HG03135 (cell line): ENCODE data around the gene ACTA1.
"Not testable (repeated sequence)": the region's sequence is repeated elsewhere in the genome, so short reads cannot be mapped to it uniquely, and the experiment has no call there.

Experiments used
- ATAC-seq: cut with Tn5 transposase; IDR thresholded peaks from one replicate; pipeline ENCODE4 v1.9.1; 2021; ENCODE audit warnings: mild to moderate bottlenecking, moderate library complexity; ENCODE audit not compliant: unreplicated experiment

ACTA1 gene

GRCh38 chr1:229434005-229434640 lies at the start of gene ACTA1:
TSS of gene ACTA1 (minus strand) at chr1:229434094. CDS start at chr1:229433115, 979 bp downstream.
- ATAC-seq = no peak

DNA sequence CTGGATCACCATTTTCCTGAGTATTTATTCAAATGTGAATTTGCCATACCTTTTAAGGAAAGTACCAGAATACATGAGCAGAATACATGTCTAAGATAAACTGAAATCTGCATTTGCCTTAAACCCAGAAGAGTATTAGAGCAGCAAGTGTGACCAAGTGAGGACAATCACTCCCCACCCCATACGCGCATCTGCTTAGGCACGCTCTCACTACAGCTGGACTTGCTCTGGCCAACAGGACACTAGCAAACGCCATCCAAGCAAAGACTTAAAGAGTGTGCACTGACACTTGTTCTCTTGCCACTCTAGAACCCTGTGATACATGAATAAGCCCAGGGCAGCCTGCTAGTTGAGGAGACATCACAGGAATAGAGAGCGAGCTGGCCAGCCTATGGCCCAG lies 48.6 kb upstream of the ACTA1 start:
- ATAC-seq = no peak

- ATAC-seq = no peak
Observed at GRCh38 chr1:229480495-229480894, 46.6 kb upstream of the ACTA1 start.

DNA sequence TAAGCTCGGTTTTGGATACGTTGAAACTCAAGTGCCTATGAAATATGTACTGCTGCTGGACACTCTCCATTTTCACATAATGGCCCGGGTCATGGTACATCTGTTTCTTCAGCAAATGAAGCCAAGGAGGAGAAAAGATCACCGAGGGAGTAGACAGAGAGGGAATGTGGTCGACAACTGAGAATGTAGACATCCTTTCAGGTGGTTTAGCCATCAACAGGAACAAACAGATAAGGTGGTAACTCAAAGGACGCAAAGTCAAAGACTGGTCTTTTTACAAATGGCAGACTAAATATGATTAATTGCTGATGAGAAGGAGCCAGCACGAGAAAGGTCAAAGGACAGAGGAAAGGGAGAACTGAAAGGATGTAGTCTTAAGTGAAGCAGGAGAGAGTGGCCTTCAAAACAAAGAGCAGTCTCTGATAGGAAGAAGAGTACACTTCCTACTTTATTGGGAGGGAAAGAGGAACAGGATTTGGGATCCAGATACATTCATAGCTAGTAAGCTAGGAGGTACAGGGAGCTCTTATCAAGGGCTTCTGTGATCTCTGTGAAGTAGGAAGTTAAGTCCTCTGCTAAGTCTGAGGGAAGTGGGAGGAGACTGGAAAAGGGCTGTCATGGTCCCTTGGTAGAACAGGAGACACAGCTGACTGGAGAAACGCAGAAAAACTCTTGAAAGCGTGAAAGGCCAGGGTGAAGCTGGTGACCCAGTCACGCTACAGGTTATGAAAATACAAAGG lies 45.9 kb upstream of the ACTA1 start:
- ATAC-seq = peak; percentile 63

DNA sequence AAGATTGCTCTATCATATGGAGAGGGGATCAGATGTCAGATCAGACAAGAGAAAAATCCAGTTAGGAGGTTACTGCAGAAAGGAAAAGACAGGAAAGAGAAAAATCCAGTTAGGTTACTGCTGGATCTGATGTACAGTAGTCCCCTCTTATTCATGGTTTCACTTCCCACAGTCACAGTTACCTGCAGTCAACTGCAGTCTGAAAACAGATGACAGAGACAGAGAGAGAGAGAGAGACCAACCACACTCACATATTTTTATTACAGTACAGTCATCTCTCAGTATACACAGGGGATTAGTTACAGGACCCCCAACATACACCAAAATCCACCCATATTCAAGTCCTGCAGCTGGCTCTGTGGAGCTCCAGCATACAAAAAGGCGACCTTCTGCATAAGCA lies 45.0 kb upstream of the ACTA1 start:
- ATAC-seq = peak; percentile 68

GRCh38 chr1:229475859-229476258 lies 42.0 kb upstream of the ACTA1 start:
- not testable (repeated sequence) for ATAC-seq

DNA sequence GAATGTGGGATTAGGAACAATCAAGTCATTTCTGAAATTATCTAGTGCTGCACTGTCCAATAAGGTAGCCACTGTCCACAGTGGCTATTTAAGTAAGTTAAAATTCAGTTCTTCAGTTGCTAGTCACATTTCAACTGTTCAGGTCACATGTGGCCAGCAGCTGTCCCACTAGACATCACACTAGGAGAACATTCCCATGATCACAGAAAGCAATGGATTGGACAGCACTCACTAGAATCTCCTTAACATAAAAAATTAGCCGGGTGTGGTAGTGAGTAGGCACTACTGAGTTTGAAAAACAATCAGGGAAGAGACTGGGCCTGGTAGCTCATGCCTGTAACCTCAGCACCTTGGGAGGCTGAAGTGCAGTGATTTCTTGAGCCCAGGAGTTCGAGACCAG lies 40.6 kb upstream of the ACTA1 start:
- no peak for ATAC-seq

GRCh38 chr1:229471175-229471574 lies 37.3 kb upstream of the ACTA1 start:
- no peak for ATAC-seq

- no peak for ATAC-seq
Observed at GRCh38 chr1:229470406-229471043, 36.6 kb upstream of the ACTA1 start.

- no peak for ATAC-seq
Observed at GRCh38 chr1:229466887-229467286, 33.0 kb upstream of the ACTA1 start.

GRCh38 chr1:229464672-229465071 lies 30.8 kb upstream of the ACTA1 start:
- ATAC-seq = no peak

DNA sequence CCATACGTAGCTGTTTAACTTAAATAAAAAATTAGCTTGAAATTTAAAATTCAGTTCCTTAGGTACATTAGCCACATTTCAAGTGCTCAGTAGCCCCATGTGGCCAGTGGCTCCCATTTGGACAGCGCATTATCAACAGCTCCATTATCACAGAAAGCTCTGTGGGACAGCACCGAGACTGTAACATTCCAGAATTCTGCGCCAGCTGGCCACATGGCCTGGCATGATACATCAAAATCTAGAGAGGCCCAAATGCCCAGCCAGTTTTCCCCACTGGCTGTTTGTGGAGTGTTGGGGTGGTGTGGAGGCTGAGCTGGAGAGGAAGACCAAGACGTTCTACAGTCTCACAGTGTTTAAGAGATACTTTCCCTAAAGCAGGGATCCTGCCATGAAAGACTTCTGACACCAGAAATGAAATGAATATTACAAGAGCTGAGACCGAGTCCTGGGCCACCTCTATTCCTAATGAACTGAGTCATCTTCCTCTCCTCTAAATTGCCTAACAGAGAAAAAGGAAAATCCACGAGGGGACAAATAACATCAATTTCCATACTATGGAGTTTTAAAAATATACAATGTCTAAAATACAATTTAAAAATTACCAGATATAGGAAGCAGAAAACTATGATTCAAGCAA lies 27.3 kb upstream of the ACTA1 start:
- ATAC-seq = no peak

GRCh38 chr1:229459815-229460214 lies 25.9 kb upstream of the ACTA1 start:
- no peak for ATAC-seq

DNA sequence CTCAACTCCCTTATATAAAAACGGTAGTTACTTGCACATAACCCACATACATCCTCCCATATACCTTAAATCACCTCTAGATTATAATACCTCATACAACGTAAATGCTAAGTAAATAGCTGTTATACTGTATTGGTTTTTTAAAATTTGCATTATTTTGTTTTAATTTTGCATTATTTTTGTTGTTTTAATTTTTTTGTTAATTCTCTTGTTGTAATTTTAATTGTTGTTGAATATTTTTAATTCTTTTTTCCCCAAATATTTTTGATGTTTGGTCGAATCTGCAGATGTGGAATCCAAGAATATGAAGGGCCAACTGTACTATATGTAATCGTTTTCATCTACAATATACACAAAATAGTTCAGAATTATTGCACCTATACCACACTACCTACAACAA lies 23.5 kb upstream of the ACTA1 start:
- no peak for ATAC-seq

DNA sequence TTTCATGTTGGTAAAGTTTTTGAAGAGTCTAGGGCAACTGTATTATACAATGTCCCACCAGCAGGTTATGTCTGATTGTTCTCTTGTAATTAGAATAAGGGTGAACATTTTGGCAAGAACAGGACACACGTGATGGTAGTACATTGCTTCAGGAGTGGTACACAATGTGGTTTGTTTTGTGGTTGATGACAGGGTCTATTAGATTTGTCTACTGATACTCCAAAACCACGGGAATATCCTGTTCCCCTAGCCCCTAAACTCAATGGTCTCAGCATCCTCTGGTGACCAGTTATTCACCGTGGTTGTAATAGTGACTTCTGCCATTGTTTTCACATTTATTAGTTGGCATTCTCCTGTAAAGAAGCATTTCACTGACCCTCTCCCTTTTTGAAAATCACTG lies 22.1 kb upstream of the ACTA1 start:
- no peak for ATAC-seq

DNA sequence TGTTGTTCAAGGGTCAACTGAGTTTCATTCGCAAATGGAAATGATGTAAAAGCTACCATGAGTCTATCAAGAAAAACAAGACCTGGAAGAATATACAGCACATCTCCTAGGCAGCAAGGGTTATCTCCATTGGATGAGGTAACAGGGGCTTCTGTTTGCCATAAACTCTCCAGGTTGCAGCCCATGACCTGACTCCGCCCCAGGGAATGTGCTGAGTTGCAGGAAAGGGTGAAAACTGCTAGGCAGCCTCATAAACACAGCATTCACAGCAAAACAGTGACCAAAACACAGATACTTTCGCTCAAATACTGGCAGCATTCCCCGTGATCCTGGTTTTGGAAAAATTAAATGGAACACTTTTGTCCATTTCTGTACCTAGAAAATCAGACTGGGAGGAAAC lies 20.2 kb upstream of the ACTA1 start:
- no peak for ATAC-seq

GRCh38 chr1:229452956-229453801 lies 19.3 kb upstream of the ACTA1 start:
- no peak for ATAC-seq

DNA sequence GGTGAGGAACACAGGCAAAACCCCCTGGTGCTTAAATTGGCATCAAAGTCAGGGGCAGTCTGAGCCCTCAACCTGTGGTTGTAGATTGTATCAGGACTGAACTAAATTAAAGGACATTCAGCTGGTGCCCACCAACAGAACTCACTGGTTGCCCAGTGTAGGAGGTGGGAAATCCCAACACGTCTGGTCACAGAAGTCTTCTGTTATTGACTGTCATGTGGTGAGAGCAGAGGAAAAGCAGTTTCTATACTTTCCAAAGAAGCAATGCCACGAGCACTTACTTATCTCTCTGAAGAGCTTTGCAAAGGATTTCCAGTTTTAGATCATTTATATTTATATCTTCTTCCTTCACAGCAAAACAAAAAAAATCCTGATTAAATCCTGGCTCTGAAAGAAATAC lies 15.0 kb upstream of the ACTA1 start:
- ATAC-seq = no peak

DNA sequence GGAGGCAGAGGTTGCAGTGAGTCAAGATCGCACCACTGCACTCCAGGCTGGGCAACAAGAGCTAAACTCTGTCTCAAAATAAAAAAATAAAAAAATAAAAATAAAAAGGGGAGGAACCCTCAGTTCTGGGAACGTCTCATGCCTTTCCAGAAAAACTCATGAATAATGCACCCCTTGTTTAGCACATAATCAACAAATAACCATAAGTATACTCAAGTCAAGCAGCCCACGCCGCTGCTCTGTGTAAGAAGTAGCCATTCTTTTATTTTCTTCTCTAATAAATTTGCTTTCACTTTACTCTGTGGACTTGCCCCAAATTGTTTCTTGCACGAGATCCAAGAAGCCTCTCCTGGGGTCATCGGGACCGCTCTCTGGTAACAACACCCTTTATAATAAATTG lies 14.5 kb upstream of the ACTA1 start:
- ATAC-seq = no peak

- ATAC-seq = no peak
Observed at GRCh38 chr1:229447809-229448252, 13.9 kb upstream of the ACTA1 start.

DNA sequence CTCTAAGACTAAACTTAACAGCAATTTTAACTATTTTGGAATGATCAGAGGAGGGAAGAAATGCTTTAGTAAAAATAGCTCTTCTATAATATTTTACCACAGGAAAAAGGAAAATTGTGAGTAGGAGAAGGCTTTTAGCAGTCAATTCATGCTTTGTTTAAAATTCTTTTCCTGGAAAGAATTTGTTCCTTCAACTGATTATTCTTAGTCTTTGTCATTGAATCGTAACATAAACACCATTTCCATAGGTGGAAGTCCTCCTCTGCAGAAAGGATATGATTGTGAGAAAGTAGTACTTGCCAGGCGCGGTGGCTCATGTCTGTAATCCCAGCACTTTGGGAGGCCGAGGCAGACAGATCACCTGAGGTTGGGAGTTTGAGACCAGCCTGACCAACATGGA lies 11.9 kb upstream of the ACTA1 start:
- ATAC-seq = no peak
